ENCODE data around the gene ANKMY1. TPM values are rescaled to one million over a fixed set of nuclear protein-coding genes. Genes with fewer than 3 reads are reported as not detected.
"Not testable (repeated sequence)": the region's sequence is repeated elsewhere in the genome, so short reads cannot be mapped to it uniquely, and the experiment has no call there.

ANKMY1 gene
- polyA plus RNA-seq, 1 experiment: 2.9 TPM

- Histone ChIP-seq H3K27ac (ENCODE audit: low read depth, low read length) (no peak overlapping the region), H3K27me3 (ENCODE audit: control insufficient read depth, insufficient read depth, low read length) (no peaks in the 10 kb centered on the region), H3K9me3 (ENCODE audit: control insufficient read depth, insufficient read depth, low read length) (peaks cover 4% of the 10 kb centered on the region), H3K4me3 (ENCODE audit: low read depth, low read length) (no peak overlapping the region)
- ChIA-PET POLR2A (no interaction called here), CTCF (interaction anchor here (0.6 kb wide), 1 partner anchor 82 kb away, joined by 3 read pairs; no protein-coding TSS in a partner anchor)
- DNase-seq (ENCODE audit: low read depth, low spot score): no peak
- TF ChIP-seq CTCF (IDR thresholded peaks at IDR 0.05; ENCODE audit: low read depth, low read length): no peak
These were observed 2.9 kb downstream of the ANKMY1 start for GRCh38 chr2:240554767-240555493.

DNA sequence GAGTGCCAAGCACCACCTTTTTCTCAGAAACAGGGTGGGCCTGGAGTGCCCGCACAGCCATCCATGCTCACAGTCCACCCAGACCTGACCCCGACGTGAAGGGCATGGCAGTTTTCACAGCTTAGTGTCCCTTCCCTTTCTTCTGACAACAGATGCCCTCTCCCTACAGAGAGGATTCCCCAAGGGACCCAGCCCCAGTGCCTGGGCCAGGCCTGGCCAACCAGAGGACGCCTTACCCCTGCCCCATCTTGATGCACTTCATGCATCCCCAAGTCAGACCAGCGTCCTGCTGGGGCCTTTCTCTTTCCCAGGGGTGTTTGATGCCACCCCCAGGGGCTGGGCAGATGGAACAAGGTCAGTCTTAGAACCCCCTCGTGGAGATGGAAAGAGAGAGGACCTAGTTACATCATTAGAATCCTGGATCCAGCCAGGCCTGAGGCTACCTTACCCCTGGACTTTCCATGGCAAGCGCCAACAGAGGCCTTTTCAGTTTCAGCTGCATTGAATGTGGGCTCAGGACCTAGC is 3.8 kb downstream of the ANKMY1 start:
- no peak overlapping the region for H3K27ac ChIP-seq (ENCODE audit: low read depth, low read length)
- peaks cover 4% of the 10 kb centered on the region for H3K9me3 ChIP-seq (ENCODE audit: control insufficient read depth, insufficient read depth, low read length)
- no peak for TF ChIP-seq CTCF (IDR thresholded peaks at IDR 0.05; ENCODE audit: low read depth, low read length)
- no peak for DNase-seq (ENCODE audit: low read depth, low spot score)
- ChIA-PET CTCF (interaction anchor here (1.0 to 1.1 kb wide), 2 partner anchors 12 to 40 kb away, joined by 3 to 4 read pairs; no protein-coding TSS in a partner anchor), POLR2A (no interaction called here)
- no peak overlapping the region for H3K4me3 ChIP-seq (ENCODE audit: low read depth, low read length)
- H3K27me3 ChIP-seq (ENCODE audit: control insufficient read depth, insufficient read depth, low read length): no peaks in the 10 kb centered on the region

DNA sequence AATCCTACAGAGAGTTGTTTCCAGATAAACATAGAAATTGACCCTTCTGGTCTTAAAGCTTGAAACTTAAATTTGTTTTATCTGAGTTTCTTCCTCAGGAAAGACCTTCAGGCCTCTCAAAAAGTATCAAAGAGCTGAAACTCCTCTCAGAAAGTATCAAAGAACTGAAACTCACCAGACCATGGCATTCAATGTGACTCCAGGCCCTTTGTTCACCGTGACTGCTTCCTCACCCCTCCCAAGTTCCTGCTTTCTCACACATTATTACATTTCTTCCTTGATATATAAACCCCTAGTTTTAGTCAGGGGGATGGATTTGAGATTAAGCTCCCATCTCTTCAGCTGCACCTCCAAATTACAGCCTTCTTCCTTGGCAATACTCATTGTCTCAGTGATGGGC is 6.0 kb downstream of the ANKMY1 start:
- POLR2A ChIA-PET: interaction anchor here (0.6 to 1.5 kb wide), 2 partner anchors 9 kb away, joined by 4 to 6 read pairs; no protein-coding TSS in a partner anchor
- no peak for TF ChIP-seq CTCF (IDR thresholded peaks at IDR 0.05; ENCODE audit: low read depth, low read length)
- Histone ChIP-seq H3K27me3 (ENCODE audit: control insufficient read depth, insufficient read depth, low read length) (no peaks in the 10 kb centered on the region), H3K4me3 (ENCODE audit: low read depth, low read length) (no peak overlapping the region), H3K27ac (ENCODE audit: low read depth, low read length) (no peak overlapping the region), H3K9me3 (ENCODE audit: control insufficient read depth, insufficient read depth, low read length) (peaks cover 4% of the 10 kb centered on the region; the same call in 1 of the 2 replicates)
- DNase-seq (ENCODE audit: low read depth, low spot score): no peak
- CTCF ChIA-PET: interaction anchor here (1.6 to 1.8 kb wide), 3 partner anchors 8 to 38 kb away, joined by 4 to 9 read pairs (median 6); no protein-coding TSS in a partner anchor

GRCh38 chr2:240551288-240551687 is 6.5 kb downstream of the ANKMY1 start:
- Histone ChIP-seq H3K27me3 (ENCODE audit: control insufficient read depth, insufficient read depth, low read length) (no peaks in the 10 kb centered on the region), H3K4me3 (ENCODE audit: low read depth, low read length) (no peak overlapping the region), H3K27ac (ENCODE audit: low read depth, low read length) (no peak overlapping the region), H3K9me3 (ENCODE audit: control insufficient read depth, insufficient read depth, low read length) (peaks cover 4% of the 10 kb centered on the region; the same call in 1 of the 2 replicates)
- DNase-seq (ENCODE audit: low read depth, low spot score): no peak
- CTCF ChIA-PET: interaction anchor here (1.6 to 1.8 kb wide), 3 partner anchors 8 to 37 kb away, joined by 4 to 9 read pairs (median 6); no protein-coding TSS in a partner anchor
- TF ChIP-seq CTCF (IDR thresholded peaks at IDR 0.05; ENCODE audit: low read depth, low read length): no peak
- POLR2A ChIA-PET: interaction anchor here (0.6 to 1.5 kb wide), 2 partner anchors 9 to 10 kb away, joined by 4 to 6 read pairs; no protein-coding TSS in a partner anchor

- ChIA-PET POLR2A (no interaction called here), CTCF (no interaction called here)
- H3K27me3 ChIP-seq (ENCODE audit: control insufficient read depth, insufficient read depth, low read length): no peaks in the 10 kb centered on the region
- H3K9me3 ChIP-seq (ENCODE audit: control insufficient read depth, insufficient read depth, low read length): no peaks in the 10 kb centered on the region; the same call in 1 of the 2 replicates
- H3K27ac ChIP-seq (ENCODE audit: low read depth, low read length): no peak overlapping the region
- no peak for TF ChIP-seq CTCF (IDR thresholded peaks at IDR 0.05; ENCODE audit: low read depth, low read length)
- H3K4me3 ChIP-seq (ENCODE audit: low read depth, low read length): no peak overlapping the region
- no peak for DNase-seq (ENCODE audit: low read depth, low spot score)
These were observed 17.9 kb downstream of the ANKMY1 start for GRCh38 chr2:240539906-240540305.

- POLR2A ChIA-PET: not testable (repeated sequence)
These were observed 18.7 kb downstream of the ANKMY1 start for GRCh38 chr2:240539101-240539500.

More at GRCh38 chr2:240539101-240539500, 18.7 kb downstream of the ANKMY1 start:
- H3K4me3 ChIP-seq (ENCODE audit: low read depth, low read length); H3K27ac ChIP-seq (ENCODE audit: low read depth, low read length); H3K9me3 ChIP-seq (ENCODE audit: control insufficient read depth, insufficient read depth, low read length); DNase-seq (ENCODE audit: low read depth, low spot score); H3K27me3 ChIP-seq (ENCODE audit: control insufficient read depth, insufficient read depth, low read length): not testable (repeated sequence)
- CTCF ChIA-PET: interaction anchor here (2.4 kb wide), 1 partner anchor 25 kb away, joined by 8 read pairs; no protein-coding TSS in a partner anchor

Data from AG04450 (cell line).